OCI-LY7 (cell line): ENCODE data around the gene RERGL.

ENCODE experiments used
- EZH2phosphoT487 ChIP-seq: fragments of 200-600 bp; sonication (generic); IDR thresholded peaks from 2 replicates; pipeline ENCODE4 v1.6.1; 2018; ENCODE audit warnings: low read depth, borderline replicate concordance, mild to moderate bottlenecking, mixed run types, antibody characterized with exemption, low read length, moderate library complexity, mixed read lengths
- TF ChIP-seq, protein P1 (sequence below): fragments of 200-600 bp; sonication (generic); conservative IDR thresholded peaks from 2 replicates; pipeline ENCODE4 v1.5.1; 2014; ENCODE audit warnings: mild to moderate bottlenecking, antibody characterized with exemption, low read length, moderate library complexity, mixed read lengths

DNA sequence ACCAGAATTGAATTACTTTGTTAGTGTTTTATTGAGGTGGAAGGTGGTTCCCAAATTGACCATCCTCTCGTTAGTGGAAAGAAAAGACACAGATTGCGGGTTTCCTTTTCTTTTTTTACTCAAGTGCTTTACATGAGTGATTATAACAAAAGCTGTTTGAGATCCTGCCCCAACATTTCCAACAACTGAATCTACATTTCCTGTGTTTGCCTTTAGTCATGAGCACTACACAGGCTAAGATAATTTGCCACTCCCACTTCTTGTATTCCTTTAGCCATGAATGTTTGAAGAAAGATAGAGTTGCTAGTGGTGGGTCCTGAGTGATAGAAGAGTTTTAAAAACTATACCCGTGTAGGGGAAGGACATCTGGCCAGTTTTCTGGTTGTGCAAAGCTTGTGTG is 16.0 kb downstream of the RERGL start:
- TF ChIP-seq, protein P1, sequence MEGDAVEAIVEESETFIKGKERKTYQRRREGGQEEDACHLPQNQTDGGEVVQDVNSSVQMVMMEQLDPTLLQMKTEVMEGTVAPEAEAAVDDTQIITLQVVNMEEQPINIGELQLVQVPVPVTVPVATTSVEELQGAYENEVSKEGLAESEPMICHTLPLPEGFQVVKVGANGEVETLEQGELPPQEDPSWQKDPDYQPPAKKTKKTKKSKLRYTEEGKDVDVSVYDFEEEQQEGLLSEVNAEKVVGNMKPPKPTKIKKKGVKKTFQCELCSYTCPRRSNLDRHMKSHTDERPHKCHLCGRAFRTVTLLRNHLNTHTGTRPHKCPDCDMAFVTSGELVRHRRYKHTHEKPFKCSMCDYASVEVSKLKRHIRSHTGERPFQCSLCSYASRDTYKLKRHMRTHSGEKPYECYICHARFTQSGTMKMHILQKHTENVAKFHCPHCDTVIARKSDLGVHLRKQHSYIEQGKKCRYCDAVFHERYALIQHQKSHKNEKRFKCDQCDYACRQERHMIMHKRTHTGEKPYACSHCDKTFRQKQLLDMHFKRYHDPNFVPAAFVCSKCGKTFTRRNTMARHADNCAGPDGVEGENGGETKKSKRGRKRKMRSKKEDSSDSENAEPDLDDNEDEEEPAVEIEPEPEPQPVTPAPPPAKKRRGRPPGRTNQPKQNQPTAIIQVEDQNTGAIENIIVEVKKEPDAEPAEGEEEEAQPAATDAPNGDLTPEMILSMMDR, result no peak
- no peak for TF ChIP-seq EZH2phosphoT487
